ENCODE measurements around the gene ISG20L2. TPM values are rescaled to one million over a fixed set of nuclear protein-coding genes. Genes with fewer than 3 reads are reported as not detected.

Gene ISG20L2
- polyA plus RNA-seq, 3 donors, result 17.2 to 23.5 (median 18.1) TPM

DNA sequence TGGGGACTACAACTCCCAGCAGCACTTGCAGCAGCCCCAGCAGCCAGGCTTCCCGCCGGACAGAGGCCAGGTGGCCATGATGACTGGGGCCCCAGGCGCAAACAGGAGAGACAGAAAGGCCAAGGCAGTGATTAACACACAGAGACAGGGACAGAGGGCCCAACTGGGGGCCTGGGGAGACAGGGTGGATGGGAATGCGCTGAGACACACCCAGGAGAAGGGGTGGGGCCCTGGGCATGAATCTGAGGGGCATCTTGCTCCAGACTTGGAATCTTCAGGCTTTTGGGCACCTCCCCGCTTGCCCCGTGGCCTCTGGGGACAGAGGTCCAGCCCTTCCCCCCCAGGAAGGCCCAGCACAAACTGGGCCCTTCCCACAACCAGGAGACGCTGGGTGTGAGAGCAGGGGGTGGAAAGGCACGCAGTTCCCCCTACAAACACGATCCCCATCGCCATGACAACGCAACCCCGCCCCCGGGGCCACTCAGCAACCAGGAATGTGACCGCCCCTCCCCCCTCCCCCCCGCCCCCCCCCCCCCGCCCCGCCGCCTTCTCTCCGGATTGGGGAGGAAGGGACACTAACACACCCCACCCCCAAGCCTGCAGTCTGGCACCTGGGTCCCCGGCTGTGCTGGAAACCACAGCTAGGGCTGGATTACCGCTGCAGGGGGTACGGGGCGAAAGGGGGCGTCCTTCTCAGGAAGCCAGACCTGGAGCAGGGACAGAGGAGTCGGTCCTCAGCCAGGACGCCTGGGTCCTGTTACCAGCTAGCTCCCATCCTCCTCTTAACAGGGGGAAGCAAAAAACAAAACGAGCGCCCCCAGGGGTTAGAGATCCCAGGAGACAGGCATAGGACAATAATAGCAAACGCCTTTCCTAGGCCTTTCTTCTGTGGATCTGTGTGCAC is 18.4 kb upstream of the ISG20L2 start:
- Histone ChIP-seq H3K79me2 (ENCODE audit: insufficient read depth, low read length) (peaks cover 84% of the 10 kb centered on the region), H3K36me3 (replicated peaks in 1 of 2; ENCODE audit: control insufficient read depth in 1 of 2, insufficient read depth in 2 of 2, low read length in 2 of 2) (peaks cover 28 to 34% of the 10 kb centered on the region in 2 donors), H3K9ac (ENCODE audit: insufficient read depth, low read length, poor library complexity, severe bottlenecking) (peak overlapping the region; percentile 80), H3K4me2 (replicated peaks; ENCODE audit: extremely low read depth, low read length, poor library complexity, severe bottlenecking) (peak overlapping the region; percentile 91), H4K20me1 (ENCODE audit: insufficient read depth, low read length) (peaks cover 45% of the 10 kb centered on the region), H3K27ac (ENCODE audit: low read depth in 1 of 2, low read length in 2 of 2) (peak overlapping the region; percentile 89 to 91), H3K9me3 (replicated peaks in 1 of 2; ENCODE audit: control insufficient read depth in 1 of 2, insufficient read depth in 1 of 2, low read length in 2 of 2) (no peaks in the 10 kb centered on the region), H3K4me3 (replicated peaks in 1 of 3; ENCODE audit: low read depth in 2 of 3, low read length in 3 of 3) (peak overlapping the region; percentile 14 to 84 (median 34)), H3K27me3 (ENCODE audit: control insufficient read depth in 2 of 2, insufficient read depth in 2 of 2, low read length in 2 of 2) (no peaks in the 10 kb centered on the region), H3K4me1 (ENCODE audit: control insufficient read depth in 1 of 2, insufficient read depth in 2 of 2, low read length in 2 of 2) (peaks cover 52 to 62% of the 10 kb centered on the region in 2 donors), H2AFZ (ENCODE audit: insufficient read depth, low read depth, low read length, poor library complexity, severe bottlenecking) (no peak overlapping the region)
- Mint-ChIP-seq H3K4me1 (peaks cover 57% of the 10 kb centered on the region), H3K27me3 (ENCODE audit: low read depth in 3 of 3) (peaks cover 0 to 3% (median 2%) of the 10 kb centered on the region in 3 donors), H3K36me3 (peaks cover 28 to 38% of the 10 kb centered on the region in 2 donors), H3K4me3 (peak overlapping the region; percentile 78 to 97), H3K9me3 (peaks cover 0 to under 1% (median 0%) of the 10 kb centered on the region in 7 donors), H3K27ac (peak overlapping the region; percentile 91 to 98 (median 95))
- DNase-seq, result peak; percentile 62 to 76 (median 64)
- intact Hi-C loops (cut with micrococcal nuclease), result loop anchor here in 1 of 2 donors (5.0 kb wide), 1 partner anchor 245 kb away; the partner anchor contains the start of gene MEF2D
- TF ChIP-seq, protein P1, sequence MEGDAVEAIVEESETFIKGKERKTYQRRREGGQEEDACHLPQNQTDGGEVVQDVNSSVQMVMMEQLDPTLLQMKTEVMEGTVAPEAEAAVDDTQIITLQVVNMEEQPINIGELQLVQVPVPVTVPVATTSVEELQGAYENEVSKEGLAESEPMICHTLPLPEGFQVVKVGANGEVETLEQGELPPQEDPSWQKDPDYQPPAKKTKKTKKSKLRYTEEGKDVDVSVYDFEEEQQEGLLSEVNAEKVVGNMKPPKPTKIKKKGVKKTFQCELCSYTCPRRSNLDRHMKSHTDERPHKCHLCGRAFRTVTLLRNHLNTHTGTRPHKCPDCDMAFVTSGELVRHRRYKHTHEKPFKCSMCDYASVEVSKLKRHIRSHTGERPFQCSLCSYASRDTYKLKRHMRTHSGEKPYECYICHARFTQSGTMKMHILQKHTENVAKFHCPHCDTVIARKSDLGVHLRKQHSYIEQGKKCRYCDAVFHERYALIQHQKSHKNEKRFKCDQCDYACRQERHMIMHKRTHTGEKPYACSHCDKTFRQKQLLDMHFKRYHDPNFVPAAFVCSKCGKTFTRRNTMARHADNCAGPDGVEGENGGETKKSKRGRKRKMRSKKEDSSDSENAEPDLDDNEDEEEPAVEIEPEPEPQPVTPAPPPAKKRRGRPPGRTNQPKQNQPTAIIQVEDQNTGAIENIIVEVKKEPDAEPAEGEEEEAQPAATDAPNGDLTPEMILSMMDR (IDR thresholded peaks at IDR 0.05), result no peak
- 19% methylated on average over 5 of the region's 29 CpGs for WGBS (ENCODE audit: insufficient coverage)

DNA sequence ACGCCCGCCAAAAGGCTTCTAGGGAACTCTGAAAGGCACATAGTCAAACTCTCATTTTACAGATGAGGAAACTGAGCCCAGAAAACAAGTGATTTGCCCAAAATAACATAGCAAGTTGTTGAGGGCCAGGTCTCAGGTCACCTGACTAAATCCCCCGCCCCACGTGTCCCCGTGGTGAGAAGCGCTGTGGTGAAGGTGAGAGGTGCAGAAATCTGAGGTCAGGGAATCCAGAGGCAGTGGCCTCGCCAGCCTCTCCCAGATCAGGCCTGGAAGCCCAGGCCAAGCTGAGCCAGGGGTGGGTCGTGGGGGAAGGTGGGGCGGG is 17.8 kb upstream of the ISG20L2 start:
- Histone ChIP-seq H3K36me3 (replicated peaks in 1 of 2; ENCODE audit: control insufficient read depth in 1 of 2, insufficient read depth in 2 of 2, low read length in 2 of 2) (peaks cover 30 to 35% of the 10 kb centered on the region in 2 donors), H3K9me3 (replicated peaks in 1 of 2; ENCODE audit: control insufficient read depth in 1 of 2, insufficient read depth in 1 of 2, low read length in 2 of 2) (no peaks in the 10 kb centered on the region), H3K27ac (ENCODE audit: low read depth in 1 of 2, low read length in 2 of 2) (peak overlapping the region; percentile 81 to 89), H3K9ac (ENCODE audit: insufficient read depth, low read length, poor library complexity, severe bottlenecking) (peak overlapping the region; percentile 62), H3K4me3 (replicated peaks in 1 of 3; ENCODE audit: low read depth in 2 of 3, low read length in 3 of 3) (peak overlapping the region in 1 of 3 experiments; percentile 84), H3K27me3 (ENCODE audit: control insufficient read depth in 2 of 2, insufficient read depth in 2 of 2, low read length in 2 of 2) (no peaks in the 10 kb centered on the region), H3K79me2 (ENCODE audit: insufficient read depth, low read length) (peaks cover 79% of the 10 kb centered on the region), H3K4me2 (replicated peaks; ENCODE audit: extremely low read depth, low read length, poor library complexity, severe bottlenecking) (peak overlapping the region; percentile 91), H4K20me1 (ENCODE audit: insufficient read depth, low read length) (peaks cover 45% of the 10 kb centered on the region), H2AFZ (ENCODE audit: insufficient read depth, low read depth, low read length, poor library complexity, severe bottlenecking) (no peak overlapping the region), H3K4me1 (ENCODE audit: control insufficient read depth in 1 of 2, insufficient read depth in 2 of 2, low read length in 2 of 2) (peaks cover 57 to 68% of the 10 kb centered on the region in 2 donors)
- TF ChIP-seq, protein P1 (IDR thresholded peaks at IDR 0.05), result no peak
- intact Hi-C loops (cut with micrococcal nuclease), result loop anchor here in 1 of 2 donors (5.0 kb wide), 1 partner anchor 244 kb away; the partner anchor contains the start of gene MEF2D
- Mint-ChIP-seq H3K4me1 (peaks cover 62% of the 10 kb centered on the region), H3K4me3 (peak overlapping the region in 1 of 2 donors; percentile 90), H3K27me3 (ENCODE audit: low read depth in 3 of 3) (peaks cover 0 to 3% (median 2%) of the 10 kb centered on the region in 3 donors), H3K27ac (peak overlapping the region; percentile 91 to 96 (median 95)), H3K36me3 (peaks cover 28 to 41% of the 10 kb centered on the region in 2 donors), H3K9me3 (peaks cover 0 to 2% (median 0%) of the 10 kb centered on the region in 7 donors)
- WGBS (ENCODE audit: insufficient coverage), result 60% methylated on average over 1 of the region's 9 CpGs
- no peak for DNase-seq
